ENCODE data around the gene TPH2. TPM values are rescaled to one million over a fixed set of nuclear protein-coding genes. Genes with fewer than 3 reads are reported as not detected.

The TPH2 gene
- total RNA-seq, 1 experiment from 2014 or later: not detected

Other genes with a start within 250 kb of the TPH2 start
- gene RAB21, start 184.0 kb upstream of the TPH2 start, total RNA-seq (2014; rRNA removed; shearing (Covaris generic)): 22.0 and 24.4 TPM in 2 replicates
- gene TBC1D15, start 99.1 kb upstream of the TPH2 start, total RNA-seq (2014; rRNA removed; shearing (Covaris generic)): 11.1 and 12.8 TPM in 2 replicates

Measured in H4 (cell line).